ENCODE results near the gene FASTKD2. TPM values are rescaled to one million over a fixed set of nuclear protein-coding genes. Genes with fewer than 3 reads are reported as not detected.

FASTKD2 gene
- total RNA-seq, 1 donor from 2014 or later, result 38.8 TPM

GRCh38 chr2:206836722-206837121 is 71.3 kb downstream of the FASTKD2 start:
- DNase-seq (ENCODE audit: low spot score), result no peak

- no peak for DNase-seq (ENCODE audit: low spot score)
These were observed 72.4 kb downstream of the FASTKD2 start for GRCh38 chr2:206837775-206838174.

- no peak for DNase-seq (ENCODE audit: low spot score)
These were observed 73.3 kb downstream of the FASTKD2 start for GRCh38 chr2:206838690-206839089.

GRCh38 chr2:206840999-206841398 is 75.6 kb downstream of the FASTKD2 start:
- no peak for DNase-seq (ENCODE audit: low spot score)

Other genes starting within 250 kb of the FASTKD2 start
- not detected for gene FAM237A, start 123.1 kb upstream of the FASTKD2 start, total RNA-seq
- gene DYTN, start 47.2 kb upstream of the FASTKD2 start, total RNA-seq, result not detected
- gene MDH1B, start 278 bp upstream of the FASTKD2 start, total RNA-seq, result 2.7 TPM
- not detected for gene CPO, start 173.9 kb downstream of the FASTKD2 start, total RNA-seq